OCI-LY7 (cell line): ENCODE results near the gene TAOK1. TPM values are rescaled to one million over a fixed set of nuclear protein-coding genes. Genes with fewer than 3 reads are reported as not detected.
A peak's percentile ranks its signal among the peaks of the same experiment; 100 is the strongest.

Source experiments
- BruUV-seq: library from RNA; stranded (reverse); fragments of 400-500 nt; replicated peaks from 2 replicates; lab custom pipeline; 2021; lab: Mats Ljungman, UMichigan
- CTCF ChIA-PET: fragments of 300-600 bp; sonication (Branson Sonifier 250); formaldehyde crosslinking; loops from one replicate; lab custom pipeline; 2022; ENCODE audit warnings: antibody characterized with exemption; ENCODE audit not compliant: unreplicated experiment; lab: Charles Lee
- POLR2A ChIA-PET: fragments of 300-600 bp; sonication (Branson Sonifier 250); formaldehyde crosslinking; loops from one replicate; lab custom pipeline; 2022; ENCODE audit warnings: antibody characterized with exemption; lab: Charles Lee
- DNase-seq: peaks from one replicate; pipeline ENCODE4 v3.0.0-alpha.2; 2015; ENCODE audit warnings: low spot score
- H2AFZ ChIP-seq: fragments of 200-600 bp; sonication (generic), shearing (Covaris generic); 2 replicates; pipeline ENCODE4 v1.6.1; 2014; ENCODE audit warnings: mild to moderate bottlenecking, antibody characterized with exemption, low read length, moderate library complexity
- H3K27ac ChIP-seq: fragments of 200-600 bp; sonication (generic); 2 replicates; pipeline ENCODE4 v1.5.1; 2014; ENCODE audit warnings: mixed run types, low read depth, mild to moderate bottlenecking, moderate library complexity, low read length, inconsistent platforms; ENCODE audit not compliant: poor library complexity, severe bottlenecking
- H3K36me3 ChIP-seq: fragments of 200-600 bp; sonication (generic); 2 replicates; pipeline ENCODE4 v1.6.1; 2014; ENCODE audit warnings: mild to moderate bottlenecking, antibody characterized with exemption, low read length, moderate library complexity, mixed read lengths; ENCODE audit not compliant: insufficient read depth
- H3K4me1 ChIP-seq: fragments of 200-600 bp; sonication (generic); 2 replicates; pipeline ENCODE4 v1.5.1; 2014; ENCODE audit warnings: mild to moderate bottlenecking, low read length; ENCODE audit not compliant: insufficient read depth, poor library complexity, severe bottlenecking
- H3K4me2 ChIP-seq: fragments of 200-600 bp; sonication (generic); 2 replicates; pipeline ENCODE4 v1.6.1; 2014; ENCODE audit warnings: mild to moderate bottlenecking, low read length
- H3K4me3 ChIP-seq: fragments of 200-600 bp; sonication (generic); 2 replicates; pipeline ENCODE4 v1.5.1; 2014; ENCODE audit warnings: mild to moderate bottlenecking, low read depth, low read length; ENCODE audit not compliant: poor library complexity, severe bottlenecking
- H3K79me2 ChIP-seq: fragments of 200-600 bp; sonication (generic); 2 replicates; pipeline ENCODE4 v1.6.1; 2016; ENCODE audit warnings: low read depth, mild to moderate bottlenecking, low read length, moderate library complexity, mixed read lengths; ENCODE audit not compliant: insufficient read depth
- H3K9me2 ChIP-seq: fragments of 200-600 bp; sonication (generic); 2 replicates; pipeline ENCODE4 v1.6.1; 2016; ENCODE audit warnings: mild to moderate bottlenecking, low read length, mixed read lengths; ENCODE audit not compliant: insufficient read depth
- H3K9me3 ChIP-seq: fragments of 200-600 bp; sonication (generic); 2 replicates; pipeline ENCODE4 v1.6.1; 2014; ENCODE audit warnings: mild to moderate bottlenecking, mixed run types, low read length, mixed read lengths
- H4K20me1 ChIP-seq: fragments of 200-600 bp; sonication (generic); 2 replicates; pipeline ENCODE4 v1.6.1; 2014; ENCODE audit warnings: mild to moderate bottlenecking, antibody characterized with exemption, low read length, moderate library complexity, mixed read lengths; ENCODE audit not compliant: insufficient read depth
- EZH2phosphoT487 ChIP-seq: fragments of 200-600 bp; sonication (generic); IDR thresholded peaks from 2 replicates; pipeline ENCODE4 v1.6.1; 2018; ENCODE audit warnings: low read depth, borderline replicate concordance, mild to moderate bottlenecking, mixed run types, antibody characterized with exemption, low read length, moderate library complexity, mixed read lengths
- intact Hi-C: fragments of 100-400 bp; cut with micrococcal nuclease; formaldehyde crosslinking; loops from one replicate; pipeline ENCODE4 v1.10.0; 2022; ENCODE audit not compliant: unreplicated experiment
- total RNA-seq, 2 experiments: library from RNA; depleted of rRNA in 1 of 2; stranded (reverse); fragments of >200 nt in 1 of 2; shearing (Covaris generic) in 1 of 2; gene quantifications; 2 replicates each; pipeline ENCODE4 v1.2.3, GENCODE V29; 2014 to 2022
- TF ChIP-seq, protein P1 (sequence below): fragments of 200-600 bp; sonication (generic); conservative IDR thresholded peaks from 2 replicates; pipeline ENCODE4 v1.5.1; 2014; ENCODE audit warnings: mild to moderate bottlenecking, antibody characterized with exemption, low read length, moderate library complexity, mixed read lengths

The TAOK1 gene
- total RNA-seq, 2 experiments from 2014 or later = 30.4 to 46.8 TPM

DNA sequence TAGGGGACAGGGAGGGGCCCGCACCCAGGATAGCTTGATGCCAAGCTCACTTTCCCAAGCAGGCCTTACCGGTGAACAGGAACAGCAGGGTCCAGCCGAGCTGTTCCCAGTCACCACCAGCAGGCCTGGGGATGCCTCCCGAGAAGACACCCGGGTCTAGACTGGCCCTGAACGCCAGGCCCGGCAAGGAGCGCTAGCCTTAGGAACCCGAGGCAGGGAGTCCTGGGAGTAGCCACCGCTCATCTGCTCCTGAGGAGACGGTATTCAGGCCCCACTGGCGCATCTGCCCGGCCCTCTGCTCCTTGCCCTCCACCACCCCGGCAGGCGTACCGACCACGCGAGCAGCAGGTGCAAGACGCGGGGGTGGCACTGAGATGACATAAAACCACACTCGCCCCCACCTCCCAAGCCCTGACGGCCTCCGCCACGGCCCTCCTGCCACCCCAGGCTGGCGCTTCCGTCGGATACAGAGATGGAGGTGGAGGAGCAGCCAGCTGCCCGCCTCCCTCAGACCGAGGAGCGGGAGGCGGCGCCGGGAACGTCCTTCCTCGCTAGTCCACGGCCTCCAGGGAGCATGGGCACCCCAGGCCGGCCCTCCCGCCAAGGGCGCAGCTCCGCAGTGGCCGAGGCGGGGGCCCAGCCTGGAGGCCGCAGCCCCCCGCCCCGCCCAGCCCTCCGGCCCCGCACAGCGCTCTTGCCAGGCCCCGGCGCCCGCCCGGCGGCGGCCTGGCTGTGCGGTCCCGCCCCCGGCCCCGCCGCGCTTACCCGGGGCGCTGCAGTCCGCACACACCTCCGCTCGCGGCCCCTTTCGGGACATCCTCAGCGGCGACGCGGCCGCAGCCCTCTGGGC is 198.6 kb downstream of the TAOK1 start:
- peak overlapping the region; percentile 77 for H3K4me3 ChIP-seq
- peaks cover 5% of the 10 kb centered on the region; the same call in 1 of the 2 replicates for H4K20me1 ChIP-seq
- peak overlapping the region; percentile 13 for H3K27ac ChIP-seq
- peaks cover 71% of the 10 kb centered on the region for H3K4me1 ChIP-seq
- H3K79me2 ChIP-seq = peaks cover 46% of the 10 kb centered on the region
- peak; percentile 61 for DNase-seq
- no peaks in the 10 kb centered on the region for H3K36me3 ChIP-seq
- H3K4me2 ChIP-seq = peak overlapping the region; percentile 93
- H3K9me2 ChIP-seq = no peaks in the 10 kb centered on the region
- BruUV-seq = no TSS peak
- POLR2A ChIA-PET = interaction anchor here (0.5 to 1.5 kb wide), 3 partner anchors 10 to 1375 kb away, joined by 3 to 4 read pairs (median 3); no protein-coding TSS in a partner anchor
- TF ChIP-seq EZH2phosphoT487 = no peak
- TF ChIP-seq, protein P1, sequence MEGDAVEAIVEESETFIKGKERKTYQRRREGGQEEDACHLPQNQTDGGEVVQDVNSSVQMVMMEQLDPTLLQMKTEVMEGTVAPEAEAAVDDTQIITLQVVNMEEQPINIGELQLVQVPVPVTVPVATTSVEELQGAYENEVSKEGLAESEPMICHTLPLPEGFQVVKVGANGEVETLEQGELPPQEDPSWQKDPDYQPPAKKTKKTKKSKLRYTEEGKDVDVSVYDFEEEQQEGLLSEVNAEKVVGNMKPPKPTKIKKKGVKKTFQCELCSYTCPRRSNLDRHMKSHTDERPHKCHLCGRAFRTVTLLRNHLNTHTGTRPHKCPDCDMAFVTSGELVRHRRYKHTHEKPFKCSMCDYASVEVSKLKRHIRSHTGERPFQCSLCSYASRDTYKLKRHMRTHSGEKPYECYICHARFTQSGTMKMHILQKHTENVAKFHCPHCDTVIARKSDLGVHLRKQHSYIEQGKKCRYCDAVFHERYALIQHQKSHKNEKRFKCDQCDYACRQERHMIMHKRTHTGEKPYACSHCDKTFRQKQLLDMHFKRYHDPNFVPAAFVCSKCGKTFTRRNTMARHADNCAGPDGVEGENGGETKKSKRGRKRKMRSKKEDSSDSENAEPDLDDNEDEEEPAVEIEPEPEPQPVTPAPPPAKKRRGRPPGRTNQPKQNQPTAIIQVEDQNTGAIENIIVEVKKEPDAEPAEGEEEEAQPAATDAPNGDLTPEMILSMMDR = no peak
- CTCF ChIA-PET = interaction anchor here (0.9 to 1.3 kb wide), 2 partner anchors 10 to 28 kb away, joined by 3 read pairs; no protein-coding TSS in a partner anchor
- intact Hi-C loops = no loop called here
- H3K9me3 ChIP-seq = no peaks in the 10 kb centered on the region
- H2AFZ ChIP-seq = no peak overlapping the region

DNA sequence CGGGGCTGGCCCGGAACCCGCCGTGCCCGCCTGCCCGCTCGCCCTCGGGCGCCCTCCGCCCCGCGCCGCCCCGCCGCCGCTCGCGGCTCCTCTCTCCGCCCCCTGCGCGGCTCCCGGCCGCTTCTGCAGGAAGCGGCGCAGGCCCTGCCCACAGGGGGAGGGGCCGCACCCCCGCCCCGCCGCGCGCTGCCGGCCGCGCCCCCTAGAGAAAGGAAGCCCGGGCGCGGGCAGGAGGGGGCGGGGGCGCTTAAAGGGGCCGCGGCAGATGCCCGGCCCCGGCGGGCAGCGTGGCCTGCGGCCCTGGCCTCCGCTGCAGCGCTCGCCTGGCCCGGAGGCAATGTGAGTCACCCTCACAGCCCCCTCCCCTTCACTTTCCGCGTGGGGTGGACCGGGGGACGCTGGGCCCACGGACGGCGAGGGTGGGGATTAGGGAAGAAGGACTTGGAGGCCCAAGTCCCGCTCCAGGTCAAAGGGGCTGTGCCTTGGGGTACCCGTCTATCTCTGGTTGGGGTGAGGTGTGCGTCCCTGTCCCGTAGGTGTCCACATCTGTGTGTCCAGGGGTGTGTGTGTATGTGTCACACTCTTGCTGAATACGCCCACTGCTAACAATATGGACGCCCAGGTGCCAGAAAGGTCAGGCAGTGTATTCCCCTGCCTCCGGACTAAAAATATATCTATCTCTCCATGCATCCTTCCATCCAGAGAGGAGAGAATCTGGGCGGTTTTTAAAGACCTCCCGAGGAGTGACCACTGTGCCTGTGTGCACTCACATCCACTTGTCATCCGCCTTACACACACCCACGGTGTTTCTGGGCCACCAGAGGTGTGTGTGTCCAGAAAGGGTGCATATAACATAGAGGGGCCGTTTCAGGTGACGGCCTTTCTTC is 199.6 kb downstream of the TAOK1 start, which contains the start of gene GIT1:
TSS of gene GIT1 (minus strand) at position 125 of the 887 bp plus-strand sequence. CDS start 270 bp downstream, outside the sequence.
- POLR2A ChIA-PET = no interaction called here
- intact Hi-C loops = loop anchor here (1.0 kb wide), 2 partner anchors 21 to 295 kb away; partner anchors contain the start of genes NUFIP2 and TP53I13

More for the DNA sequence above, 199.6 kb downstream of the TAOK1 start, which contains the start of gene GIT1:
- peak; percentile 92 for DNase-seq
- H2AFZ ChIP-seq = peak within 1 kb of the TSS; percentile 87
- H3K36me3 ChIP-seq = no peaks in the 10 kb centered on the region
- H3K27ac ChIP-seq = peak within 1 kb of the TSS; percentile 61
- TF ChIP-seq, protein P1 = 0 out of 2 replicates have a peak, but pooled peaks have one; percentile 4
- no peak for TF ChIP-seq EZH2phosphoT487
- H3K4me2 ChIP-seq = peak within 1 kb of the TSS; percentile 99
- peak within 1 kb of the TSS; percentile 79 for H3K4me3 ChIP-seq
- peaks cover 12% of the 10 kb centered on the region; the same call in 1 of the 2 replicates for H4K20me1 ChIP-seq
- H3K79me2 ChIP-seq = peaks cover 44% of the 10 kb centered on the region
- no peaks in the 10 kb centered on the region for H3K9me2 ChIP-seq
- BruUV-seq = no TSS peak
- peaks cover 68% of the 10 kb centered on the region for H3K4me1 ChIP-seq
- no peaks in the 10 kb centered on the region for H3K9me3 ChIP-seq
- CTCF ChIA-PET = interaction anchor here (0.9 kb wide), 1 partner anchor 11 kb away, joined by 3 read pairs; no protein-coding TSS in a partner anchor
